GM19372 (cell line): ENCODE measurements around the gene MRLN.
"Not testable (repeated sequence)": the region's sequence is repeated elsewhere in the genome, so short reads cannot be mapped to it uniquely, and the experiment has no call there.

Source experiments
- ATAC-seq: cut with Tn5 transposase; IDR thresholded peaks from one replicate; pipeline ENCODE4 v1.9.1; 2021; ENCODE audit warnings: mild to moderate bottlenecking, low read depth, moderate library complexity; ENCODE audit not compliant: unreplicated experiment

Gene MRLN

DNA sequence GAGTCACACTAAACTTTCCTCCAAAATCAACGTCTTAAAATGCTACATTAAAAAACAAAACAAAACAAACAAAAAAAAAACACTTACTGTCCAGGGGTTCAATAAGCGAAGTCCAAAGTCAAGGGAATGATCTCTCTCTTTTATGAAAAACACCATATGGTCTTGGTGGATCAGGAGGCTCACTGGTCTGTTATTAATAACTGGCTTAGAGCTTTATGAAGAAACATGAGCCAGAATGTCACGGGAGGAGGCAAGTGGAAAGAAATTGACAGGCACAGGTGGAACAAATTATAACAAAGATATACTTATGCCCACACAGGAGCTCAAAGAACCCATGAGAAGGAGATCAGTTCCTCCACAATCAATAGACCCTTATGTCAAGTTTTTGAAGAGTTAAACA, at the start of gene MRLN:
Gene MRLN, minus strand, starts transcription at position 189 of the 400 bp plus-strand sequence.
- ATAC-seq = no peak

DNA sequence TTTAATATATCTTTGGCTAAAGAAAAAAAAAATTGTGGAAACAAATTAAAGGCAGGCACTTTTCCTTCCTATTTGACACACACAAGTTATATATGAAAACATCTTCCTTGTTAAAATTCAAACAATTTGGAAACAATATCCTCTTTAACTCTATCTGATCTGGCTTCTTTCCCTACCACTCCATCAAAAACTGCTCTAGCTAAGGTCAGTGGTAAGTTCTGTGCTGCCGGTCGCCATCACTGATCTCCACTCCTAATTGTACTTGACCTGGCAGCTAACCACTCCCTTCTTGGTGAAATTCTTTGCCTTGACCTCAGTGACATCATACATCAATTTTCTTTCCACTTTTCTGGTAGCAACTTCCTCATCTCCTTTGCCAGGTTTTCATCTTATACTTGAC, 47.9 kb upstream of the MRLN start:
- no peak for ATAC-seq

DNA sequence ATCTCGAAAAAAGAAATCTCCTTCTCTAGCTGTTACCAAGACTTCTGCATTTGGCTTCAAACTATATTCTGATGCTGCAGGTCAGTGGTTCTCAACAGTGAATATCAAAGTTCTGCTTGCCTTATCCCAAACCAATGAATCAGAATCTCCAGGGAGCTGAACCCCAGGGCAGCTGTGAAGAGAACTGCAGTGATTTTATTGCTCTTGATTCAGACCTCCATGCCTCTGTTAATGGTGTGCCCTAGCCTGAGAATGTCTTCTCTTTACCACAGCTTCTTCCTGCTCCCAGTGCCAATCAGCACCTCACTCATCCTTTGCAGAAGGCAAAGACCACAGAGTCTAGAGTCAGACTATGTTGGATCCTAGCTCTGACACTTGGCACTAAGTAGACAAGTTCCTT, 46.2 kb upstream of the MRLN start:
- ATAC-seq = no peak

DNA sequence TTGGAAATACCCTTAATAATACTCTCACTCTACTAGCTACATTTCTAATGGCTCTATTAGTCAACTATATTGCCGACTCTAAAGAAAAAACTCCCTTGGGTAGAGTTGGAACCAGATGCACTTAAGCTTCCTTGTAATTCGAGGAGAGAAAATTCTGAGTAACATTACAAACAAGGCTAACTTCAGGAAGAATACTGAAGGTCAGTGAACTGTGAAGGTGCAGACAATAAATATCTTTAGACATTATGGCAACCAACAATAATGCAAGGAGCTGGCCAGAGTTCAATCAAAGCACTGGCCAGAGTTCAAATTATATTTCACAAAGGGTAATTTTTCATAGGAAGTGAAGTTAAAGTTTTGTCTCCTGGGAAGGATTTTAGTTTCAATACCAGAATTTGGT, 40.7 kb upstream of the MRLN start:
- ATAC-seq = no peak

DNA sequence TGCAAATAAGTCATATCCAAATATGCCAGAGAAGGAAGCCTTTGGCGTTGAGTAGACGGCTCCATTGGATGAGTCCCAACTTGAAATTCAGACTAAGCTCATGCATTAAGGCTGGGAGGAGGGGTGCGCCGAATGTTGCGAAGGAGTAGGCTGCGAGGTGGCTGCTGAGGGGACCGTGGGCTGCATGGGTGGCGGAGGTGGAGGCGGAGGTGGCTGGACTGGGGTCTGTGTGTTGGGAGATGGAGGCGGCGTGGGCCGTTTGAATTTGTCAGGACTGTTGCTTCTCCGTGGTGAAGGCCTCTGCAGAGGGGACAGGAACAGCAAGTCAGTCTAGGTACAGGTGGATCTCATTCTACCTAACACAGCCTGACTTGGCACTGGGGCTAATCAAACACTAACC, 39.6 kb upstream of the MRLN start:
- no peak for ATAC-seq

DNA sequence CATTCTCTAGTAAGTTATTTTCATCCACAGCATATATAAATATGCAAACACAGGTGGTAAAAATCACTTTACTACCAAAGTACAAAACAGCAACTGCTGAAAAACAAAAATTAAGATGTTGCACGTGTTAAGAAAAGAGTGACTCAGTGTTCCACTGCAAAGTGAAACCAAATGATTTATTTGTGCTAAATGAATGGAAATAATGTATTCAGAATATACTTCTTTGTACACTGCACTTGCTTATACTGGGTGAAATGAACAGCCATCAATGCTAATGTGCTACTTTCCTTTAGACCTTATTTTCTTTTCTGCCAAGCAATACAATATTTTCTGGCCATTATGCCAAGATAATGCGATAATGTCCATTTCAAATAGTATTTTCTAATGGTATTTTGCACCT, 38.3 kb upstream of the MRLN start:
- ATAC-seq = no peak

DNA sequence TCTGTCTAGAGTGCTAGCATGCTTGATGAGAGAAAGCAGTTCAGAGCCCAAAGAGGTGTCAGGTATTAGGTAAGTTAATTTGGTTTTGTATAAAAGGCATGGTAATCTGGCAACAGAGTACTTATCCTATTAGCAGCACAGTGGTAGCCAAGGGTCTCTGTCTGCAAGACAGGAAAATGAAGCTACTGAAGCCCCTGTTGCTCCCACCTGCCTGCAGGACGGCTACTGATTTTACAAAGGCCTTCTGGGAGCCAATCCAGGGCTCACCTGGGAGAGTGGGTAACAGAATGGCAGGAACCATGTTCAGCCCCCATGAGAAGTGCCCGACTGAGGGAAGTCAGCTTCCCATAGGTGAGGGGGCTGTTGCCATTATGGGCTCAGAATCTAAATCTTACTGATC, 36.8 kb upstream of the MRLN start:
- ATAC-seq = not testable (repeated sequence)

DNA sequence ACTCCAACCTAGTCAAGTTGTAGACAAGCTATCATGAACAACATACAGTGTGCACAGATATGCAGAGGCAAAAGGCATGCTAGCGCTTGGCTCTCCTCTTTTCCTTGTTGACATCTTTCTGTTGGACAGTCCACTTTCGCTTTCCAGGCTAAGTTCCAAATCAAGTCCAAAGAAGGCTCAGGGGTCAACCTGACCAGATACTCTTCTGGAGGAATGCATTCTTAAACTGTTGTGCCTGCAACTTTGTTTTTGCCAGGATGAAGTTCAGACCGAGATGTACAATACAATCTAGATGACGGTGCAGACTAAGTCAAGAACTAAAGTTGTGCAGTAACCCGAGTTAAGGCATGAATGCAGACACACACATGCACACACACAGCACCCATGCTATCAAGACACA, 35.7 kb upstream of the MRLN start:
- not testable (repeated sequence) for ATAC-seq

DNA sequence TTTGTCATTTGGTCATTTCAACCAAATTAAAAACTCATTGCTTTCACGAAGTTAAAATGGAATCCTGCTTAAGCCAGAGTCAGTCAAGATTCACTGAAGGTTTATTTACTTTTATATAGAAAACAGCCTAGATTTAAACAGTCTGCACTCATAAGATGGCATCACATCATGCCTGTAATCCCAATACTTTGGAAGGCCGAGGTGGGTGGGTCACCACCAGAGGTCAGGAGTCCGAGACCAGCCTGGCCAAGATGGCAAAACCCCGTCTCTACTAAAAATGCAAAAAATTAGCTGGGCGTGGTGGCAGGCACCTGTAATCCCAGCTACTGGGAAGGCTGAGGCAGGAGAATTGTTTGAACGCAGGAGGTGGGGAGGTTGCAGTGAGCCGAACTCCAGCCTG, 33.8 kb upstream of the MRLN start:
- ATAC-seq = not testable (repeated sequence)

DNA sequence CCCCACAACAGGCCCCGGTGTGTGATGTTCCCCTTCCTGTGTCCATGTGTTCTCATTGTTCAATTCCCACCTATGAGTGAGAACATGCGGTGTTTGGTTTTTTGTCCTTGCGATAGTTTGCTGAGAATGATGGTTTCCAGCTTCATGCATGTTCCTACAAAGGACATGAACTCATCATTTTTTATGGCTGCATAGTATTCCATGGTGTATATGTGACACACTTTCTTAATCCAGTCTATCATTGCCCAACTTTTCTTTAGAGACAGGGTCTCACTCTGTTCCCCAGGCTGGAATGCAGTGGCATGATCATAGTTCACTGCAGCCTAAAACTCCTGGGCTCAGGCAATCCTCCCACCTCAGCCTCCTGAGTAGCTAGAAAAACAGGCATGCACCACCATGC, 32.2 kb upstream of the MRLN start:
- ATAC-seq = not testable (repeated sequence)

DNA sequence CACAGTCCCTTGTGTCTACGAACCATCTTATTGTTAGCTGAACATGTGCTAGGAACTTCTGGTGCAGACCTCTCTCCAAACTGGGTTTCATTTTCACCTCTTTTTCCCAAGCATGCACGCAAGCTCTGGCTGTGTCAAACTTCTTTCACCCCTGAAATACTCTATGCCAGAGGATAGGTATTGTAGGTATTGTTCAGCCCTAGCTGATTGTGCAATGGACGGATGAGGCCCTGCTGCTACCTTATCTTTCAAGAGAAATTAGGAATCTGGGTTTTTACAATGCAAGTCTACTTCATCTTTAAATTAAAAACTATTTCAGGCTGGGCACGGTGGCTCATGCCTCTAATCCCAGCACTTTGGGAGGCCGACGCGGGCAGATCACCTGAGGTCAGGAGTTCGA, 28.3 kb upstream of the MRLN start:
- no peak for ATAC-seq

DNA sequence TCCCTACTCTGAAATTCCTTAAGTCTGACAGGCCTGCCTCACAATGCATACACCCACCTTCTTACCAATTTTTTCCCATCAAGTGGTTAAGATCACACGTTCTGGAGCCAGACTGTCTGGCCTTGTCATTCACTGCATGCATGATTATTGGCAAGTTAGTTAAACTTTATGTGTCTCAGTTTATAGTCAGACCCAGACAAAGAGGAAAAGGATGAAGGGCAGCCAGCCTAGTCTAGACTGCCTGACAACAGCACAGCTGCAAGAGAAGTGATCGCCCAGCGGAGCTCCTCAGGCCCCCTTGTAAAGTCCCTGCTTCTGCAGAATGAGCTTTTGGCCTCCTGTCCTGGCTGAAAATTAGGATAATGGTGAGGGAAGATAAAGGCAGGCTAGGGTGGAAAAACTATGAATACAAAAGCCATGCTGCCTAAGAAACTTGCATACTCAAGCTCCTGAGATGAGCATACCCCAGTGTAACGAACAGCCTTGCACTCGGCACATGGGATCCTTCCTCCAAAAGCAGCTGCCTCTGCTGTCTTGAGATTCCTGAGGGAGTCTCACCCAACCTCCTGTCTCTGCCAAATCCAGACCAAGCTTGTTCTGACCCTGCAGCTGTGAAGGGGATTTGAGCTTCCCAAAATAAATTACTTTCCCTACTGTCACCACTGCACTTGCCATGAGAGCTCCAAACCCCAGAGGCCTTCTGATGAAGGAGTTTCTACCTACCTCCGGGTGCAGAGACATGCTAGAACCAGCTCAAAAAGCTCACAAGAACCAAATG, 26.7 kb upstream of the MRLN start:
- no peak for ATAC-seq

DNA sequence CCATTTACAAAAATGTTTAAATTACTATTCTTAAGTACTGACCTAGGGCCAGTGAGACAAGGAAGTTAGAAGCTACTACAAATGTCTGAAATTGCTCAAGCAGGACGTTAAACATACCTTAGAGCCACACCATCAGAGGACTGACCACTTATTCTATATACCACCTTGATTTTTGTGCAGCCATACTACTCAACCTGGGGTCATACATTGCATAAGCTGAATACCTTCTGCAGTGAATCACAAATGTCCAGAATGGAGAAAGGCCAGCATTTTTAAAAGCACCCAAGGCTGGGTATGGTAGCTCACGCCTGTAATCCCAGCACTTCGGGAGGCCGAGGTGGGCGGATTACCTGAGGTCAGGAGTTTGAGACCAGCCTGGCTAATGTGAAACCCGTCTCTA, 21.2 kb upstream of the MRLN start:
- no peak for ATAC-seq

DNA sequence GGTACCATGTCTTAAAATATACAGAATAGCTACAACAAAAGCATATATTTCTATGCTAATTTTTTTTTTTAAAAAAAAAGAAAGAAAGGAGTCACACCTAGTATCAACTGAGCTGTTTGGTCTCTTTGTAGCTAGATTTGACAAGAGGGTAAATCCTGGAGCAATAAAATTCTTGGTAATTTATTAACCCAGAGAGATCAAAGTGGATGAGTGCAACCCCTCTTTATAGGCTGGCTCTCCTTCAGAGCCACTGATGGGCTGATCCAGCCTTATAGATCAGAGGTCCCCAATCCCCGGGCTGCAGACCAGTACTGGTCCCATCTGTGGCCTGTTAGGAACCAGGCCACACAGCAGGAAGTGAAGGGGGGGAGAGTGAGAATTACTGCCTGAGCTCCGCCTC, 19.8 kb upstream of the MRLN start:
- ATAC-seq = no peak

DNA sequence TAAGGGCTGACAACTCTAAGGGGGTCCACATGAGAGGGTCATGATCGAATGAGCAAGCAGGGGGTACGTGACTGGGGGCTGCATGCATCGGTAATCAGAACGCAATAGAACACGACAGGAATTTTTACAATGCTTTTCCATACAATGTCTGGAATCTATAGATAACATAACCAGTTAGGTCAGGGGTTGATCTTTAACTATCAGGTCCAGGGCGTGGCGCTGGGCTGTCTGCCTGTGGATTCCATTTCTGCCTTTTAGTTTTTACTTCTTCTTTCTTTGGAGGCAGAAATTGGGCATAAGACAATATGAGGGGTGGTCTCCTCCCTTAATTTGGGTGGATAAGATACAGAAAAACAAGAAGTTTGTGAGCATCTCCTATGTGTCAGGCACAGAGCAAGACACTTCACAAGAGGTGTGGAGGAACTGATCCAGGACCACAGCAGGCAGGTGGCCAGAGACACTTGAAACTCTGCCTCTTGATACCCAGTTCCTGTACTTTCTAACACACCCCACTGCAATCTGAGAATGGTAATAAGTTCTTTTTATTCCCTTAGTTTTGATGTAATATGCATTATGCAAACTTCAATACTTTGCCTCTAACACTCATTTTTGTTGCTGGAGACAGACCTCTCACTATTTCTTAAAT, 18.0 kb upstream of the MRLN start:
- ATAC-seq = no peak

DNA sequence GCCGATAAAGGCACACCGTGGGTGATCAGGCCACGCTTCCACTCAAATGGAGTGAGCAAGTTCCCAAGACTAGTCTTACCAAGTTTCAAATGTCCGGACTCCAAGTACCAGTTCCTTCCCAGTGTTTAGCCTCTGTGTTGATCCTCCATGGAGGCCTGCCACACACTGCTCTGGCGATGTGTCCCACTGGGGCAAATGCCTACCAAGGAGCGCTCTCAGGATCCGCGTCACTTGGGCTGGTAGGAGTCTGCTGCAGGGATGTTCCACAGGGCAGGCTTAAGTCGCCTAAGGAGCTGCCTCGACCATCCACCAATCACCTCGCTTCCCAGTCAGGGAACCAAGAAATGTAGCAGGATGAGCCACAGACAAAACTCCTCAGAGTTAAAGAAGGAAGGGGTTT, 17.4 kb upstream of the MRLN start:
- ATAC-seq = no peak

DNA sequence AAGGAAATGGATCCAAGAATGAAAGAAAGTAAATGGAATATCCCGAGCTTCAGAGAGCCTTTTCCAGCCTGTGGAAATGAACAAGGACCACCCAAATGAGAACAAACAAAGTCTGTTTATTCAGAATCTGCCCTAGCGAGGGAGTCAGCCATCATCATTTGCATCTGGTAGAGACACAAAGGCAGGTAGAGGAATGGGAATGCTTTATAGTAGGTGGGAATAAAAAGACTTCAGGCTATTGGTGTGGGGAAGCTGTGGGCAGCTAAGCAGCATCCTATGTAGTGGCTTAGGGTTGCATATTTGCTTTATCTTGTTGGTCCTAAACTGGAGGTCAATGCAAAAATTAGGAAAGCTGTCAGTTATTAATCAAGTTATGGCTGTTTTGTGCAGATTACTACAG, 9.2 kb upstream of the MRLN start:
- no peak for ATAC-seq

DNA sequence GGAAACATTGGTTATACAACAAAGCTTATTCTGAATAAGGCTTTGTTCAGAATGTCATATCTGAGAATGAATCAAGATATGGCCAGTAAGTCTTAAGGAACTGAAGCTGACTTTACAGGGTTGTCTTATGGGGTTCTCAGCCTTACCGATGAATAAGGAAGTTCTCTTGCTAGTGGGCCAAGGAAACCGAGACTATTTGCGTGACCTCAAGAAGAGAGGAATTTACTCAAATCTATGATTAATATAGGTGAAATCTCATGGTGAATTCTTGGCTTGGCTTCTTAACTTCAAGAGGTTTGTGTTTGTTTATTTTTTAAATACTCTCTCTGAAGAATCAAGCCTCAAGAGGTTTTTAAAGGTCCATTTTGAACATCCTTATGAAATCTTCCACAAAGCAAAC, 4.7 kb upstream of the MRLN start:
- no peak for ATAC-seq

DNA sequence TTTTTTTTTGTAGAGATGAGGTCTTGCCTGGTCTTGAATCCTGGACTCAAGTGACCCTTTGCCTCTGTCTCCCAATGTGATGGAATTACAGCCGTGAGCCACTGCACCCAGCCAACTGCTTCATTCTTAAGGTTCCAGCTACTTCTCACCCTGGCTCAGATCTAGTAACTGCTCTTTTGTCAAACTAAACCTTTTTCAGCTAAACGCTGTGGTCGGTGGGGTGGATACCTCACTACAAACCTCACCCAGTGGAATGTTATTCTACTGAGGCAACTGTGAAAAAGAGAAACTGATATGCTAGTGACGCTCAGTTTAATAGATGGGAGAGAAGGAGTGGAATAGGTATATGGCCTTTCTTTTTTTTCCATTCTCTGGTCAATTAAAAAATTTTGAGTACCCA, 1.7 kb upstream of the MRLN start:
- no peak for ATAC-seq

DNA sequence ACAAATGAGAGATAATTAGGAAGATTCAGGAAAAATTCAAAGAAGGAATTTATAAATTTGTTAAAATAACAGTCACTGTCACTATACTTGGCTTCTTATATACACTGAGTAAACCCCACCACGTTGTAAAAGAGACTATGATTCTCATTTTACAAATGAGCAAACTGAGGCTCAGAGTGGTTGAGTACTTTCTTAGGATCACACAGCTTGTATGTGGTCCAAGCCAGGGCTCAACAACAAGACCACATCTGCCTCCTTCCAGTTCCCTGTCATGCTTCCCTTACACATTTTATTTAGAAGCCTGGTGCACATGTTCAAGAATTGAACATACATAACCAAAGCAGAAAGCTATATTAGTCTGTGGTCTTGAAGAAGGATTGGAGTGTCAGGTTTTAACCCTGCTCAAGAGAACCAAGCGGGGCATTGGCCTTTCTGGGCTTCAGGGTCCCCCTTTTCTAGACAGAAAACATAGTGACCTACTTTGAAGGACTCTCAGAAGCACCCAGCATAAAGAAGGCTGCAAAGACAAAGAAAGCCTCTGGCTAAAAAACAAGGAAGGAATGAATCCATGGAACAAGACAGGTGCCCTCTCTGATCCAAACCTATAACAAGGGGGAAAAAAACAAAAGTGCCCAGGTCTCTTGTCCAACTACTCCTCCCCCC, 846 bp downstream of the MRLN start:
- no peak for ATAC-seq

DNA sequence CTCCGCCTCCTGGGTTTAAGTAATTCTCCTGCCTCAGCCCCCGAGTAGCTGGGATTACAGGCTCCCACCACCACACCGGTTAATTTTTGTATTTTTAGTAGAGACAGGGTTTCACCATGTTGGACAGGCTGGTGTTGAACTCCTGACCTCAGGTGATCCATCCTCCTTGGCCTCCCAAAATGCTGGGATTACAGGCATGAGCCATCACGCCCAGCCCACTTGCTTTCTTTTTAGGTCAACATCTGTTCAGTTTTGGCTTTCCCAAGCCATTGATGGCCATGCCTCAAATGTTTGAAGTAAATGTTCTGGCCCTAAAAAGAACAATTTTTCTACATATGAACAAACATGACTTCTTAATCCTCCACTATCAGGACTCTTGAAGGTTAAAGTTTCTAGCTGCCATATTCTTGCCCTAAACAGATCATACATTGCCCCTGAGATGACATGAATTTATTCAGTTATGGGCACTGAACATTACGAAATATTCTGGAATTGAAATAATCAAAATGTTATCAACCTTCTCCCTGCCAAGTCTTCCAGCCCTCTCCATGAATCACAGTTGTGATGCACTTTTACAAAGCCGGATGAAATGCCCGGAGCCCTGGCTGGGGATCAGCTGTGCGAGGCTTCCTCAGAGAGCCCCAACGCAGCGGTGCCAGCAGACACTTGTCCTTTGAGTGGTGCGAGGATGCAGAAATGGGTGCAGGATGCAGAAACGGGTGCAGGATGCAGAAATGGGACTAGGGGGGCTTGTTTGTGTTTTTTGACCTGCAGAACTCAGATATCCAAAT, 2.9 kb downstream of the MRLN start:
- no peak for ATAC-seq
